Measurements from ENCODE around the gene CPA3. TPM values are rescaled to one million over a fixed set of nuclear protein-coding genes. Genes with fewer than 3 reads are reported as not detected.

CPA3 gene
- total RNA-seq, 4 donors from 2014 or later: 5.6 to 28.8 (median 12.7) TPM

DNA sequence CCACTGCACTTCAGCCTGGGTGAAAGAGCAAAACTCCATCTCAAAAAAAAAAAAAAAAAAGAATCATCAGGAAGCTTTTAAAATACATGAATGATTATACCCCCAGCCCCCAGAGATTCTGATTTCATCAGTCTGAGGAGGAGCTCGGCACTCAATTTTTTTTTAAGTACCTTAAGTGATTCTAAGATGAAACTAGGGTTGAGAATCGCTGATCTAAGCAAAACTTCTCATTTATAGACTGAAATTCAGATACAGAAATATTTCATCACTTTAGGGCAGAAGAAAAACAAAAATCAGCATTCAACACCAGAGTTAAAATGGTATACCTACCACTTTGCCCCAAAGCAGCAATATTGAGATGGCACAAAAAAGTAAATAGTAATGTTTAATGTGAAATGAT is 24.7 kb downstream of the CPA3 start:
- Histone ChIP-seq H3K27ac (no peak overlapping the region), H3K27me3 (no peaks in the 10 kb centered on the region), H3K9me3 (no peaks in the 10 kb centered on the region), H3K4me1 (no peaks in the 10 kb centered on the region), H3K36me3 (no peaks in the 10 kb centered on the region), H3K4me3 (no peak overlapping the region)
- no peak for ATAC-seq
- TF ChIP-seq POLR2AphosphoS5 (IDR thresholded peaks at IDR 0.05): no peak
- TF ChIP-seq, protein P1, sequence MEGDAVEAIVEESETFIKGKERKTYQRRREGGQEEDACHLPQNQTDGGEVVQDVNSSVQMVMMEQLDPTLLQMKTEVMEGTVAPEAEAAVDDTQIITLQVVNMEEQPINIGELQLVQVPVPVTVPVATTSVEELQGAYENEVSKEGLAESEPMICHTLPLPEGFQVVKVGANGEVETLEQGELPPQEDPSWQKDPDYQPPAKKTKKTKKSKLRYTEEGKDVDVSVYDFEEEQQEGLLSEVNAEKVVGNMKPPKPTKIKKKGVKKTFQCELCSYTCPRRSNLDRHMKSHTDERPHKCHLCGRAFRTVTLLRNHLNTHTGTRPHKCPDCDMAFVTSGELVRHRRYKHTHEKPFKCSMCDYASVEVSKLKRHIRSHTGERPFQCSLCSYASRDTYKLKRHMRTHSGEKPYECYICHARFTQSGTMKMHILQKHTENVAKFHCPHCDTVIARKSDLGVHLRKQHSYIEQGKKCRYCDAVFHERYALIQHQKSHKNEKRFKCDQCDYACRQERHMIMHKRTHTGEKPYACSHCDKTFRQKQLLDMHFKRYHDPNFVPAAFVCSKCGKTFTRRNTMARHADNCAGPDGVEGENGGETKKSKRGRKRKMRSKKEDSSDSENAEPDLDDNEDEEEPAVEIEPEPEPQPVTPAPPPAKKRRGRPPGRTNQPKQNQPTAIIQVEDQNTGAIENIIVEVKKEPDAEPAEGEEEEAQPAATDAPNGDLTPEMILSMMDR (IDR thresholded peaks at IDR 0.05): no peak
- TF ChIP-seq EP300 (IDR thresholded peaks at IDR 0.05): no peak
- no peak for TF ChIP-seq POLR2A (IDR thresholded peaks at IDR 0.05)
- 71 to 100% methylated on average over 1 to 2 of the region's 2 CpGs for WGBS, 2 donors (ENCODE audit: low coverage in 1 of 2)

DNA sequence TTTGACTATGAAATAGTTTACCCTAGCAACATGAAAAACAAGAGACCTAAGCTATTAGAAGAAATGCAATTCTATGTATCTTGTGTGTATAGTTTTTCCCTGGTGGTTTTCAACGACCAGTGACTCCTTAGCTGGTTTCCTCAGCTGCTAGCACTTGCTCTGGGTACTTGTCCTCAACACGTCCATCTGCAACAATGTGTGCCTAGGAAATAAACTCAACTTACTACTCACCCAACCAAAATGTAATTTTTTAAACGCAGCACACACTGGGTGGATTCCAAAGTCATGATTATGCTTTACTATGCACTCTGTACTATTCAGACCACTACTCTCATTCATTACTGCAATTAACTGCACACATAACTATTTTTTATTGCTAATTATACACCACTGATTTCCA is 31.0 kb downstream of the CPA3 start:
- WGBS, 2 donors (ENCODE audit: low coverage in 1 of 2): 40 to 67% methylated on average over 3 of the region's 3 CpGs
- no peak for ATAC-seq
- Histone ChIP-seq H3K36me3 (no peaks in the 10 kb centered on the region), H3K27me3 (no peaks in the 10 kb centered on the region), H3K4me3 (no peak overlapping the region), H3K4me1 (no peaks in the 10 kb centered on the region), H3K27ac (no peak overlapping the region), H3K9me3 (no peaks in the 10 kb centered on the region)
- no peak for TF ChIP-seq EP300 (IDR thresholded peaks at IDR 0.05)
- TF ChIP-seq POLR2A (IDR thresholded peaks at IDR 0.05): no peak
- no peak for TF ChIP-seq POLR2AphosphoS5 (IDR thresholded peaks at IDR 0.05)
- TF ChIP-seq, protein P1 (IDR thresholded peaks at IDR 0.05): no peak

DNA sequence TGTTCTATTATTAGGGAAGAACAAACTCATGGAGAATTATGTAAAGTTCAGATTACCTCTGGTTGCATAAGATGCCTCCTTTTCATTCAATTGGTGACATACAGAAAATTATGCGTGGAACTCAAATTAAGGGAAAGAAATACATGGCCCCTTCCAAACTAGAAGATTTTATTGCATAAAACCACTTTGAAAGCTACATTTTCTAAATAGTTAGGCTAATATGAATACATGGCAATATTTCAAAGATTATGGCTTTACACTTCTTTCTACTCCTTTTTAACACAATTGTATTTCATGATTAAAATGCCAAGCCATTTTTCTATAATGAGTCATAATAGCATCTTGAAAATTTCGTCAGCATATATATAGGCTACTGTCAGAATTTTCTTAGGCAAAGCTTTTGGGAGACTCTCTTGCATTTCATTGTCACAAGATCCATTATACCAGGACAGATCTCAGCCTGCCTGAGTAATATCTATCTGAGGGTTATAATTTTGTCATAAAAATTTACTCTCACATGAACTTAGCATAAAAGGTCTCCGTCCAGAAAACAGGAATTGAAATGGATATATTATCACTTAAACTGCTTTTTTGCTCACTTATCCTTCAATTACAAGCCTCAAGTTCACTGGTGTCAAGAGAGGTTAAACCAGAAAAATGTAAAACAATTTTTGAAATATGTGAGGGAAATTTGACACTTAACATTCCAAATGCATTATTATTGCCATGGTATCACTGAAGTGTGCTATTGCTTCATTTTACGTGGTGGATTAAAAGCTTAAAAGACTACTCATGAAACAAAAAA is 37.1 kb downstream of the CPA3 start:
- H3K4me1 ChIP-seq: no peaks in the 10 kb centered on the region

DNA sequence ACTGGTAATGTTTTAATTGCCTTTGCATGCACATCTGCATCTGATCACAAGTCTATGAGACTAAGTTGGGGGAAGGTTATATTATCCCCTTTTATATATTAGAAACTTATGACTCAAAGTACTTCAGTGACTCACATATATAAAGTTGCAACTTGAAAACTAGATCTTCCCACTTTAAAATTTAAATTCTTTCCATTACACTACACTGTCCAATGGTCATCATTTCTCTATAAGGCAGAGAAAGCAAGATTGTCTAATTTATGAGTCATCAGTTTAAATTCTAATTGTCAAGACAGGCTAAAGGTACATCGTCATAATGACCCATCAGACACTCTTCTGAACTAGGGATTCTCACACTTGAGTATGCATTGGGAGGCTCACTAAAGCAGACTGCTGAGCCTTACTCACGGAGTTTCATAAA is 37.9 kb downstream of the CPA3 start:
- Histone ChIP-seq H3K4me1 (no peaks in the 10 kb centered on the region), H3K27me3 (peaks cover 7% of the 10 kb centered on the region), H3K9me3 (no peaks in the 10 kb centered on the region), H3K36me3 (no peaks in the 10 kb centered on the region), H3K4me3 (no peak overlapping the region), H3K27ac (no peak overlapping the region)
- WGBS, 2 donors (ENCODE audit: low coverage in 1 of 2): 83 to 86% methylated on average over 2 of the region's 2 CpGs
- ATAC-seq: no peak
- no peak for TF ChIP-seq POLR2AphosphoS5 (IDR thresholded peaks at IDR 0.05)
- TF ChIP-seq, protein P1 (IDR thresholded peaks at IDR 0.05): no peak

More for the DNA sequence above, 37.1 kb downstream of the CPA3 start:
- Histone ChIP-seq H3K36me3 (no peaks in the 10 kb centered on the region), H3K4me3 (no peak overlapping the region), H3K27me3 (peaks cover 5% of the 10 kb centered on the region), H3K27ac (no peak overlapping the region), H3K9me3 (no peaks in the 10 kb centered on the region)
- TF ChIP-seq, protein P1 (IDR thresholded peaks at IDR 0.05): no peak
- no peak for TF ChIP-seq EP300 (IDR thresholded peaks at IDR 0.05)
- no peak for TF ChIP-seq POLR2A (IDR thresholded peaks at IDR 0.05)
- TF ChIP-seq POLR2AphosphoS5 (IDR thresholded peaks at IDR 0.05): no peak
- no peak for ATAC-seq
- WGBS, 2 donors (ENCODE audit: low coverage in 1 of 2): 54 to 55% methylated on average over 4 of the region's 4 CpGs

DNA sequence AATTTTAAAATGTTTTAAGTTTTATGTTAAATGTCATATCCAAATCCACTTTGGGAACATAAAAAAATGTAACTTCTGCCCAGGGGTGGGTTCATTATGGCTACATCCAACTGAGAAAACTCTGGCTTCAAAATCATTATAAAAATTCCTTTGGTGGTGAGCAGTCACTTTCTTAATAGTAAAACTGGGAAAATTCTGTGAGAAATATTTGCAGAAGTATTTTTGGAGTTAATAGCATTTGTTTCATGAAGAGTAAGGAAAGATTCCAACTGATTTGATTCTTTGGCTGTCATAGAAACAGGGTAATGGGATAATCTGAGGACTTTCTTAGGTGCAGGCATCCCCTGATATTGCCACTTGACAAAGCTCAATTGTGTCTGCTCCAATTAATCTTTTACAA is 38.8 kb downstream of the CPA3 start:
- TF ChIP-seq, protein P1 (IDR thresholded peaks at IDR 0.05): no peak
- TF ChIP-seq EP300 (IDR thresholded peaks at IDR 0.05): no peak
- TF ChIP-seq POLR2AphosphoS5 (IDR thresholded peaks at IDR 0.05): no peak
- TF ChIP-seq POLR2A (IDR thresholded peaks at IDR 0.05): no peak
- no peak for ATAC-seq

More for the DNA sequence above, 38.8 kb downstream of the CPA3 start:
- Histone ChIP-seq H3K27me3 (peaks cover 9% of the 10 kb centered on the region), H3K4me3 (no peak overlapping the region), H3K9me3 (no peaks in the 10 kb centered on the region), H3K27ac (no peak overlapping the region), H3K36me3 (no peaks in the 10 kb centered on the region), H3K4me1 (no peaks in the 10 kb centered on the region)

Measured in gastroesophageal sphincter (tissue), 4 donors.